OCI-LY1 (cell line): ENCODE measurements around the gene PCSK6.

Source experiments
- EZH2 ChIP-seq: fragments of 200-600 bp; sonication (generic), shearing (Covaris generic); IDR thresholded peaks from 2 replicates; pipeline ENCODE4 v1.8.0; 2017; ENCODE audit warnings: borderline replicate concordance, mixed run types, mild to moderate bottlenecking, antibody characterized with exemption, low read length, moderate library complexity, mixed read lengths
- TF ChIP-seq, protein P1 (sequence below): fragments of 200-600 bp; sonication (generic), shearing (Covaris generic); IDR thresholded peaks from 2 replicates; pipeline ENCODE4 v1.5.1; 2017; ENCODE audit warnings: mild to moderate bottlenecking, antibody characterized with exemption, low read length, moderate library complexity, mixed read lengths

GRCh38 chr15:101428758-101429157 is 60.7 kb downstream of the PCSK6 start:
- TF ChIP-seq, protein P1, sequence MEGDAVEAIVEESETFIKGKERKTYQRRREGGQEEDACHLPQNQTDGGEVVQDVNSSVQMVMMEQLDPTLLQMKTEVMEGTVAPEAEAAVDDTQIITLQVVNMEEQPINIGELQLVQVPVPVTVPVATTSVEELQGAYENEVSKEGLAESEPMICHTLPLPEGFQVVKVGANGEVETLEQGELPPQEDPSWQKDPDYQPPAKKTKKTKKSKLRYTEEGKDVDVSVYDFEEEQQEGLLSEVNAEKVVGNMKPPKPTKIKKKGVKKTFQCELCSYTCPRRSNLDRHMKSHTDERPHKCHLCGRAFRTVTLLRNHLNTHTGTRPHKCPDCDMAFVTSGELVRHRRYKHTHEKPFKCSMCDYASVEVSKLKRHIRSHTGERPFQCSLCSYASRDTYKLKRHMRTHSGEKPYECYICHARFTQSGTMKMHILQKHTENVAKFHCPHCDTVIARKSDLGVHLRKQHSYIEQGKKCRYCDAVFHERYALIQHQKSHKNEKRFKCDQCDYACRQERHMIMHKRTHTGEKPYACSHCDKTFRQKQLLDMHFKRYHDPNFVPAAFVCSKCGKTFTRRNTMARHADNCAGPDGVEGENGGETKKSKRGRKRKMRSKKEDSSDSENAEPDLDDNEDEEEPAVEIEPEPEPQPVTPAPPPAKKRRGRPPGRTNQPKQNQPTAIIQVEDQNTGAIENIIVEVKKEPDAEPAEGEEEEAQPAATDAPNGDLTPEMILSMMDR = no peak
- no peak for TF ChIP-seq EZH2
